Subcutaneous abdominal adipose tissue (tissue), 5 donors: ENCODE data around the gene TMEM88.

ENCODE experiments used
- H3K27ac ChIP-seq: one replicate; pipeline ENCODE4 v1.7.0; 2013; ENCODE audit warnings: low read depth, mild to moderate bottlenecking, inconsistent platforms, low read length, moderate library complexity
- H3K27me3 ChIP-seq, 5 donors: one replicate each; pipeline ENCODE4 v1.7.0; 2013; ENCODE audit warnings: low read length in 5 of 5, inconsistent platforms in 1 of 5; ENCODE audit not compliant: control insufficient read depth in 5 of 5, insufficient read depth in 4 of 5
- H3K36me3 ChIP-seq, 5 donors: one replicate each; pipeline ENCODE4 v1.7.0; 2013; ENCODE audit warnings: low read length in 5 of 5; ENCODE audit not compliant: control insufficient read depth in 5 of 5, insufficient read depth in 5 of 5
- H3K4me1 ChIP-seq, 5 donors: one replicate each; pipeline ENCODE4 v1.7.0; 2013; ENCODE audit warnings: low read length in 5 of 5, mild to moderate bottlenecking in 3 of 5, moderate library complexity in 1 of 5; ENCODE audit not compliant: control insufficient read depth in 5 of 5, insufficient read depth in 5 of 5
- H3K4me3 ChIP-seq, 5 donors: one replicate each; pipeline ENCODE4 v1.7.0; 2013; ENCODE audit warnings: low read length in 5 of 5, low read depth in 1 of 5
- H3K9ac ChIP-seq, 5 donors: one replicate each; pipeline ENCODE4 v1.7.0; 2013; ENCODE audit warnings: low read length in 5 of 5, mild to moderate bottlenecking in 4 of 5, moderate library complexity in 3 of 5
- H3K9me3 ChIP-seq, 5 donors: one replicate each; pipeline ENCODE4 v1.7.0; 2013; ENCODE audit warnings: low read length in 5 of 5; ENCODE audit not compliant: control insufficient read depth in 5 of 5
- donor health status: healthy.
- donor health status: healthy.
- donor health status: healthy.
- donor health status: healthy.
- donor health status: healthy.

Gene TMEM88

DNA sequence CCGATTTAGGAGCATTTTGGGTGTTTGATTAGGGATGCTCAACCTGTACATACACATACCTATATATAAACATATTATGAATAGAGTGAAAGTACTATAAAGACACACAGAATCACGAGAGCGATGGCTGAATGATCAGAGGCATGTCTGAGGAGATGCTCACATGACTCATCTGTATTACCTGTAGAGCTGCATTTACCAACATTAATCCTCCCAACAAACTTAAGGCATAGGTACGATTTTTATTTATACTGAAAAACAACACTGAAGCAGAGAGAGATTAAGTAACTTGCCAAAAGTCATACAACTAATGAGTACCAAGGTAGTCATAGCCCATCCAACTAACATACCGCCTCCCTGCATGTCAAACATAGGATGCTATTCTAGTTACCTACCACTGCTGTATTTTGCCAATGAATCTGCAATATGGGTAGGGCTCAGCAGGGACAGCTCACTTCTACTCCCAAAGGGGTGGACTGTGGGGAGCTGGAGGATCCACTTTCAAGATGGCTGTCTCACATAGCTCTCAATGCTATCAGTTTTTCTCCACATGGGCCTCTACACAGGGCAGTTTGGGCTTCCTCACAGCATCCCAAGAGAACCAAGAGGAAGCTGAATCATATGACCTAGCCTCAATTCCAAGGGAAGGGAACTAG, 10.3 kb downstream of the TMEM88 start:
- Histone ChIP-seq H3K4me1 (peaks cover 0 to 3% (median 0%) of the 10 kb centered on the region in 5 donors), H3K27me3 (no peaks in the 10 kb centered on the region), H3K36me3 (peaks cover 0 to 14% (median 3%) of the 10 kb centered on the region in 5 donors), H3K9me3 (peaks cover 0 to 4% (median 0%) of the 10 kb centered on the region in 5 donors), H3K9ac (no peak overlapping the region), H3K27ac (no peak overlapping the region), H3K4me3 (no peak overlapping the region)

DNA sequence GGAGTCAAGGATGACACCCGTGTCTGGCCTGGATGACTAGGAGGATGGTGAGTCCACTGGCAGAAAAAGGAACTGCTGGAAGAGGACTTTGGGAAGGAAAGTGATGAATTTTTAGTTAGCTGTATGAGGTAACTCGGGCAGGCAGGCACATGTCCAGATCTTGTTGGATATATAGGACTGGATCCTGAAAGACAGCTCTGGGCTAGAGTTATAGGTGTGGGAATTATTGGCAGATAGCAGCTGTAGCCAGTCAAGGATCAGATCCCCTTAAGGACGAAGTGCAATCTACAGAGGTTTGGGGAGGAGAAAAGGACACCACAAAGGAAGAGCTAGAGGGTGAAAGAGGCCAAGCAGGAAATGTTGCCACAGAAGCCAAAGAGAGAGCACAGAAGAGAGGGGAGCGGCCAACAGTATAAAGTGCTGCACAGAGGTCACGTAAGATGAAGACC, 13.0 kb downstream of the TMEM88 start:
- H3K4me3 ChIP-seq: no peak overlapping the region
- H3K27ac ChIP-seq: no peak overlapping the region
- peaks cover 0 to 5% (median 2%) of the 10 kb centered on the region in 5 donors for H3K36me3 ChIP-seq
- H3K4me1 ChIP-seq: peaks cover 0 to 3% (median 0%) of the 10 kb centered on the region in 5 donors
- H3K9me3 ChIP-seq: peaks cover 0 to 4% (median 0%) of the 10 kb centered on the region in 5 donors
- H3K9ac ChIP-seq: no peak overlapping the region
- H3K27me3 ChIP-seq: no peaks in the 10 kb centered on the region

DNA sequence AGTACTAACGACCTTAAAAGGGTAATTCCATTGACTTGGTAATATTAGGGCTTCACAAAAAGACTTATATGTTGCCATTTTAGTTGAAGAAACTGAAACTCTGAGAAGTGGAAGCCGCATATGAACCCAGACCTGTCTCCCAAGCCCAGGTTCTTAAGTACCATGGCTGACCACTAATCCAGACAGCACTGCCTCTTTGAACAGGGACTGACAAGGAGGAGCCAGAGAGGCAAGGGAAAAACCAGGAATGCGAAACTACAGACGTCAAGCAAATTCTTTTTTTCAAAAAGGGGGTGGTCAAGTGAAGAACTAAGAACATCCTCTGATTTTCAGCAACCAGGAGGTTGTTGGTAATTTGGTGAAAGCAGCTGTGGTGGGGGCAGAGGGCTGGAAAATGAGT, 18.2 kb downstream of the TMEM88 start:
- H3K4me1 ChIP-seq: peaks cover 0 to under 1% (median 0%) of the 10 kb centered on the region in 5 donors
- H3K27me3 ChIP-seq: no peaks in the 10 kb centered on the region
- H3K27ac ChIP-seq: no peak overlapping the region
- no peak overlapping the region for H3K9ac ChIP-seq
- no peak overlapping the region for H3K4me3 ChIP-seq
- no peaks in the 10 kb centered on the region for H3K9me3 ChIP-seq
- H3K36me3 ChIP-seq: peaks cover 0 to 4% (median 0%) of the 10 kb centered on the region in 5 donors

DNA sequence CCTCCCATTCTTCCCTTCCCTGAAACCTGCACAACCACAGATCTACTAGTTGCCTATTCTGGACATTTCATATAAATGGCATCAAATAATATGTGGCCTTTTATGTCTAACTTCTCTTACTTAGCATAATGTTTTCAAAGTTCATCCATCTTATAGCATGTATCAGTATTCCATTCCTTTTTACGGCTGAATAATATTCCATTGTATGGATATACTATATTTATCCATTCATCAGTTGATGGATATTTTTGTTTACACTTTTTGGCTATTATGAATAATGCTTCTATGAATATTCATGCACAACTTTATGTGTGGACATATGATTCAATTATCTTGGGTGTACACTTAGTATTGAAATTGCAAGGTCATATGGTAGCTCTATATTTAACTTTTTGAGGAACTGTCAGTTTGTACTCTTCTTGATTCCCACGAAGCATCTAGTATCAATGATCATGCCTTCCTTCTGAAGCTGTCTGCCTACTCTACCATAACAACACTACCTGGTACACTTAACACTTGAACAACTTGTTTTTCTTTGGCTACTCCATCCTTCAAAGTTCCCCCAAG, 21.0 kb downstream of the TMEM88 start:
- Histone ChIP-seq H3K27me3 (no peaks in the 10 kb centered on the region), H3K9me3 (no peaks in the 10 kb centered on the region), H3K4me1 (peaks cover 0 to 5% (median 0%) of the 10 kb centered on the region in 5 donors), H3K27ac (no peak overlapping the region), H3K36me3 (peaks cover 0 to 11% (median 4%) of the 10 kb centered on the region in 5 donors), H3K4me3 (no peak overlapping the region), H3K9ac (no peak overlapping the region)

DNA sequence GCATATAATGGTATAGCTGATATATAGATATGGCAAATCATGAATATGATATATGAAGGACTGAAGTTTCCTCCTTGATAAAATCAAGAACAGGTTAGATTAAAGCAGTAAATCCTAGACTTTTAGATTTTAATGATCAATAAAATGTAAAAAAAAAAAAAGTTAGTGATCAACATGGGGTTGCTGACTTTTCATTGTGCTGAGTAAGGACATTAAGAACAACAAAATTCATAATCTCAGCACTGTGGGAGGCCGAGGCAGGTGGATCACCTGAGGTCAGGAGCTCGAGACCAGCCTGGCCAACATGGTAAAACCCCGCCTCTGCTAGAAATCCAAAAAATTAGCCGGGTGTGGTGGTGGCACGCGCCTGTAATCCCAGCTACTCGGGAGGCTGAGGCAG, 23.4 kb downstream of the TMEM88 start:
- no peak overlapping the region for H3K4me3 ChIP-seq
- H3K27ac ChIP-seq: no peak overlapping the region
- H3K36me3 ChIP-seq: peaks cover 0 to 20% (median 4%) of the 10 kb centered on the region in 5 donors
- peaks cover 0 to 15% (median 0%) of the 10 kb centered on the region in 5 donors for H3K4me1 ChIP-seq
- H3K9ac ChIP-seq: no peak overlapping the region
- H3K9me3 ChIP-seq: no peaks in the 10 kb centered on the region
- H3K27me3 ChIP-seq: peaks cover 0 to 5% (median 5%) of the 10 kb centered on the region in 5 donors

DNA sequence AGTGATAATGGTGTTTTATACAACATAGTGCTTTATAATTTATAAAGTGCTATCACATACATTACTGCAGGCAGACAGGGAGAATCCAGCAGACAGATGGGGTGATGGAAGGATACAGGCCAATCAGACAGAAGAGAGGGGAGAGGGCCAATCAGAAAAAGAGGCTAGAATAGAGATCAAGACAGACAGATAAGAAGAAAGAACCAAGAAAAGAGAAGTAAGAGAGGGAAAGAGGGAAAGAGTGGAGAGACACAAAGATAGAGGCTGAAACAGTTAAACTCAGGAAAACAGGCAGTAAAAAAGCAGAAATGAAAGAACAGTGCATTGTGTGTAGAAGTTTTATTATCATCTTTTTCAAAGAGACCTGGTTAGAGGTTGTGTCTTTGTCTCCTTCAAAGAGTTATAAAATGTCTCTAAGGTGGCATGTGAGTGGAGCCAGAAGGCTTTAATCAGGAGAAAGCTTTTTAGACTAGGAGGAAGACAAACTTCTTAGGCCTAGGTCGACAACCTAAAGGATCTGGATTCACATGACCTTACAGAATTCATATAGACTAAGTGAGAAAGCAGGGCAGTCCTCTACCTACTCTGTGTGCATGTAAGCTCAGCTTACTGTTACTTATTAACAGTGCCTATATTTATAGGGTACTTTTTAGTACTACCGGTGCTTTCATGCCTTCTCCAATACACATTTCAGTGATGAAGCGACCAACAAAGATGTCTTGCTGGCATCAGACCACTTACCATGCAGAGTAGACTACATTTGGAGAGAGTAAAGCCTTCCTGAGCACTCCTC, 25.4 kb downstream of the TMEM88 start:
- H3K4me1 ChIP-seq: peaks cover 0 to 15% (median 3%) of the 10 kb centered on the region in 5 donors
- no peak overlapping the region for H3K4me3 ChIP-seq
- peaks cover 0 to 20% (median 4%) of the 10 kb centered on the region in 5 donors for H3K36me3 ChIP-seq
- H3K9me3 ChIP-seq: no peaks in the 10 kb centered on the region
- H3K27ac ChIP-seq: no peak overlapping the region
- H3K9ac ChIP-seq: no peak overlapping the region
- peaks cover 0 to 5% (median 5%) of the 10 kb centered on the region in 5 donors for H3K27me3 ChIP-seq

DNA sequence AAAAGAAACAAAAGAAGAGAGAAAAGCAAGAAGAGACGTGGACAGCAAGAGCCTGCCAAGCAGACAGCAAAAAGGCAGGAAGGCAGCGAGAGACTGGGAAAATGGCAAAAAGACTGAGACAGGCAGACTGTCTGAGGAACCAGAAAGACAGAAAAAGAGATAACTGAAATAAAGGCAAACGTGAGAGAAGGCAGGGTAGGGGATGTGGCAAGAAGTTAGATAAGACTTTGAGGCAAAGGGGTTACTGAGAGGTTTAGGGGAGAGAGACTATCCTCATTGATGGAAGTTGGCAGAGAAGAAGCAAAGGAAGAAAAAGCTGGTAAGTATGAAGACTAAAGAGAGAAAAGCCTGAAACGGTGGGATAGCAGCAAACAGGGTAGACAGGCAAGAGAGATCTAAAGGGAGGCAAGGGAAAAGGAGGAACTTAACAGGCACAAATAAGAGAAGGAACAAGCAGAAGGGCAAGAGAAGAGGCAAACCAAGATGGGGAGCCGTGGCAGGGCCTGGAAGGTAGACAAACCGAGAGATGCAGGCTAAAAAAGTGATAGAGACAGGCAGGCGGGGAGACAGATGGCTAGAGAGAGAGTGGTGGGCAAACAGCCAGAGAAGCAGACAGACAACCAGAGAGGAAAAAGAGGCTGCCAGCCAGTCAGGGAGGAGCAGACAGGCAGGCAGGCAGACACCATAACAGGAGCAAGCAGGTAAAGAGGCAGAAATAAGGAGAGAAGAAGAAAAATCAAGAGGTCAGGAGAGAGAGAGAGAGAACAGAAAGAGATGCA, 26.6 kb downstream of the TMEM88 start:
- no peak overlapping the region for H3K27ac ChIP-seq

DNA sequence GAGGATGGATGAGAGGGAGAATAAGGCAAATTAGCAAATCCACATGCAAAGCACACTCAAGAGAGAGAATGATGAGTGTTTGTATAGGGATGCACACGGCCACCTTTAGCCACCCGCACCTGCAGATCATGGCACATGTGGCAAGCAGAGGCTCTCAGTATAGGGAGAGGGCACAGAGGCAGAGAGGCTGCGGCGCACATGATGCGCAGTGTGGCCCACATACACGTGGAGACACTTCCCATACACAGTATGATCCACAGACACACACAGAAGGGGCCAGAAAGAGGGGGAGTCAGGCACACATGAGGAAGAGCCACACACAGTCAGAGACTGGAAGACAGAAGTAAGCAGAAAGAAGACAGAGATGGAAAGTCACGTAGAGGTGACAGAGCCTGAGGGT, 27.2 kb downstream of the TMEM88 start:
- H3K4me3 ChIP-seq: no peak overlapping the region
- H3K9me3 ChIP-seq: no peaks in the 10 kb centered on the region
- H3K4me1 ChIP-seq: peaks cover 0 to 32% (median 20%) of the 10 kb centered on the region in 5 donors
- peaks cover 0 to 13% (median 6%) of the 10 kb centered on the region in 5 donors for H3K27me3 ChIP-seq
- H3K36me3 ChIP-seq: peaks cover 0 to 20% (median 4%) of the 10 kb centered on the region in 5 donors
- H3K9ac ChIP-seq: no peak overlapping the region
- no peak overlapping the region for H3K27ac ChIP-seq

More for the DNA sequence above, 26.6 kb downstream of the TMEM88 start:
- H3K27me3 ChIP-seq: peaks cover 0 to 13% (median 6%) of the 10 kb centered on the region in 5 donors
- no peak overlapping the region for H3K4me3 ChIP-seq
- no peaks in the 10 kb centered on the region for H3K9me3 ChIP-seq
- H3K36me3 ChIP-seq: peaks cover 0 to 20% (median 4%) of the 10 kb centered on the region in 5 donors
- peaks cover 0 to 26% (median 14%) of the 10 kb centered on the region in 5 donors for H3K4me1 ChIP-seq
- no peak overlapping the region for H3K9ac ChIP-seq

DNA sequence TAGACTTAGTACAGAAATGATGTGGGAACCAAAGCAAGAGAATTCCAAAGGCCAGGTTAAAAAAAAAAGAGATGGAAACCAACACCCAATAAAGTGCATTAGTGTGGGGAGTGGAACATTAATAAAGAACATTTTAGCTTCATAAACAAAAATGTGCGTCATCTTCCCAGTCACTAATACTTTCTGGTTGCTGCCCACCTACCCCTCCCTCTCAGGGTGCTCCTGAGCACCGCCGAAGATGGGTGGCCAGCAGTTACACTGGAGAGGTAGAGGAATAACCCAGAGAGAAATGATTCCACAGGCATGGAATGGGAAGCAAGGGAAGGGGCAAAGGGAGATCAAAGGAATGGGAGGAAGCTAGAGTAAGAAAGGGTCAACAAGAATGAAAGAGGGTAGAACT, 27.8 kb downstream of the TMEM88 start:
- Histone ChIP-seq H3K27me3 (peaks cover 0 to 13% (median 6%) of the 10 kb centered on the region in 5 donors), H3K4me3 (no peak overlapping the region), H3K27ac (no peak overlapping the region), H3K4me1 (peaks cover 0 to 38% (median 25%) of the 10 kb centered on the region in 5 donors), H3K9ac (no peak overlapping the region), H3K36me3 (peaks cover 0 to 20% (median 4%) of the 10 kb centered on the region in 5 donors), H3K9me3 (no peaks in the 10 kb centered on the region)
